ENCODE data around the gene APOBEC2.

The APOBEC2 gene

DNA sequence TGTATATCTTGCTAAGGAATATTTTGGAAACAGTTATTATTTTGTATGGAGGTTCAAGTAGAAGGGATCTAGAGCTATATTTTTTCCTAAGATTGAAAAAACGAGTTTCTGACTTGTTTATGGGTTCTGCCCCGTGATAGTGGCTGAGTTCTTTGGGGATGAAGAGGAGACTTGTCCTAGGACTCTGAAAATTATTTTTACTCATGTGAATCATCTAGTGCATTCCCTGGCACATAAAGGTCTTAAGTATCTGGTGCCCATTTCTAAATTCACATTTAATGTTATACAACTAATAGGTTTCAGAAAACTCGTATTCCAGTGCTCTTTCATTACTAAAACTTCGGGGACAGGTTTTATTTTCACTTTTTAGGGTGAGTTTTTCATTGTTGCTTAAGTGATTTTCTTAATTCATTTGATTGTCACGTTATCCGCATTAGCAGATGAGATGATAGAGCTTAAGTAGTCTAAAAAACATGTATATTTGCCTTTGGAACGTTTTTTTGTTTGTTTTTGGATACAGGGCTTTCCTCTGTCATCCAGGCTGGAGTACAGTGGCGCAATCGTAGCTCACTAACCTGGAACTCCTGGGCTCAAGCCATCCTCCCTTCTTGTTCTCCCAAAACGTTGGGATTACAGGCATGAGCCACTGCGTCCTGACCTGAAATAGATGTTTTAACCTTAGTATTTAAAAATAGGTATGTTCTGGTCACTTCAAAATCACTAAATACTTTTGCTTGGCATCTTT is 21.9 kb downstream of the APOBEC2 start:
- DNase-seq: no peak
- no peak for TF ChIP-seq GATA1 (IDR thresholded peaks at IDR 0.05; ENCODE audit: low read depth, low read length)
- no peak for TF ChIP-seq POLR2A (IDR thresholded peaks at IDR 0.05; ENCODE audit: low read length)

- TF ChIP-seq GATA1 (IDR thresholded peaks at IDR 0.05; ENCODE audit: low read depth, low read length) (no peak), POLR2A (IDR thresholded peaks at IDR 0.05; ENCODE audit: low read length) (no peak)
- peak in 1 of 2 experiments; percentile 12 for DNase-seq
Measured at GRCh38 chr6:41075651-41076626, 22.9 kb downstream of the APOBEC2 start.

- TF ChIP-seq POLR2A (IDR thresholded peaks at IDR 0.05; ENCODE audit: low read length) (no peak), GATA1 (IDR thresholded peaks at IDR 0.05; ENCODE audit: low read depth, low read length) (no peak)
- DNase-seq: no peak
Measured at GRCh38 chr6:41077536-41077935, 24.5 kb downstream of the APOBEC2 start.

DNA sequence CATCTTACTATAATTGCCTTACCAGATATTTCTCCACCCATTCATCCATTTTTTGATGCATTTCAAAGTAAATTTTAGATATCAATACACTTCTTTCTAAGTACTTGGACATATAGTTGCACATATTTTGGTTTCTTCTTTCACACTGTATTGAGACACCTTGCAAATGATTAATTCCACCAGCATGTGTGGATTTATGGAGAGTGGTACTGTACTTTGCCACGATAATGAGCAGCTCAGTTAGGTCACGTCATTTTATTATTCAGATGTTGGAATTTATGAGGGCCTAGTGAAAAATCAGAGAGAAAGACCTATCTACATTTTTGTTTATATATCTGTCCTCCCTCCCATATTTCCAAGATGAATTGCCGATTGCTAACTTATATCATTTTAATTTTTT is 25.1 kb downstream of the APOBEC2 start:
- TF ChIP-seq POLR2A (IDR thresholded peaks at IDR 0.05; ENCODE audit: low read length) (no peak), GATA1 (IDR thresholded peaks at IDR 0.05; ENCODE audit: low read depth, low read length) (no peak)
- no peak for DNase-seq

GRCh38 chr6:41079080-41079479 is 26.1 kb downstream of the APOBEC2 start:
- no peak for DNase-seq
- TF ChIP-seq POLR2A (IDR thresholded peaks at IDR 0.05; ENCODE audit: low read length): no peak
- TF ChIP-seq GATA1 (IDR thresholded peaks at IDR 0.05; ENCODE audit: low read depth, low read length): no peak

DNA sequence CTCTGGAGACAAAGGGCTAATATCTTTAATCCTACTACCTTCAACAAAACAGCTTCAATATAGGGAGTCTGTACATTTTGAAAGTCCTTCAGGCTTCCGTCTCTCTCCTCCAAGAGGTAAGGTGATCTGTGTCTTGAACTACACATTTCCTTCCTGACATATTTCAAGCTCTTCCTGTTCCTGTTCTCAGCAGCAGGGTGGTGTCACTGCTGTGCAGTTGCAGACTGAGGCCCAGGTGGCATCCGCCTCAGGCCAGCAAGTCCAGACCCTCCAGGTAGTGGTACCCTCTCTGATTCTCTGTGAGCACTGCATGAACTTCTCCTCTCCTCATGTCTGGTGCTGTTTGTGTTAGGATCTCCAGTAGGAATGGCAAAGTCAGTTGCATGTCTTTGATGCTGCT is 27.6 kb downstream of the APOBEC2 start:
- DNase-seq: no peak
- TF ChIP-seq GATA1 (IDR thresholded peaks at IDR 0.05; ENCODE audit: low read depth, low read length) (no peak), POLR2A (IDR thresholded peaks at IDR 0.05; ENCODE audit: low read length) (no peak)

DNA sequence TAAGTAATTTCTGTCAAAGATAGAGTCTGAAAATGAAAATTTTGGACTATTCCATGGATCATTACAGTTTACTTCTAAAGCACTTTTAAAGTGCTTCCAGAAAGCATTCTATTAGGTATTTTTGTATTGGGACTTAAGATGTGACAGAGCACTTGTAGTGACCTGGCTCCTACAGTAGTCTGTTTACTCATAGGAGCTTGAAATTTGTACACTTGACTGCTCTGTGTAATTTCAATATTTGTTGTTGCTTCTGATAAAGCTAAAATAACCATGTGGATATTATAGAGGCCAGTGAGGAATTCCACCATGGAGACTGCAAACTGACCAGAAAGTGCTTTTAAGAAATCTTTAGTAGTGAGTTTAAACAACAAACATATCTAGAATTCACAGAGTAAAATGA is 30.1 kb downstream of the APOBEC2 start:
- DNase-seq: no peak
- TF ChIP-seq POLR2A (IDR thresholded peaks at IDR 0.05; ENCODE audit: low read length): no peak
- TF ChIP-seq GATA1 (IDR thresholded peaks at IDR 0.05; ENCODE audit: low read depth, low read length): no peak

- DNase-seq: no peak
- no peak for TF ChIP-seq POLR2A (IDR thresholded peaks at IDR 0.05; ENCODE audit: low read length)
- no peak for TF ChIP-seq GATA1 (IDR thresholded peaks at IDR 0.05; ENCODE audit: low read depth, low read length)
Measured at GRCh38 chr6:41085182-41085581, 32.2 kb downstream of the APOBEC2 start.

GRCh38 chr6:41088451-41088850 is 35.4 kb downstream of the APOBEC2 start:
- no peak for TF ChIP-seq POLR2A (IDR thresholded peaks at IDR 0.05; ENCODE audit: low read length)
- no peak for TF ChIP-seq GATA1 (IDR thresholded peaks at IDR 0.05; ENCODE audit: low read depth, low read length)
- no peak for DNase-seq

- TF ChIP-seq POLR2A (IDR thresholded peaks at IDR 0.05; ENCODE audit: low read length): no peak
- TF ChIP-seq GATA1 (IDR thresholded peaks at IDR 0.05; ENCODE audit: low read depth, low read length): no peak
- DNase-seq: no peak
Measured at GRCh38 chr6:41090841-41091761, 38.1 kb downstream of the APOBEC2 start.

GRCh38 chr6:41092421-41093140 is 39.6 kb downstream of the APOBEC2 start:
- peak; percentile 29 to 47 for DNase-seq
- TF ChIP-seq POLR2A (IDR thresholded peaks at IDR 0.05; ENCODE audit: low read length): no peak
- TF ChIP-seq GATA1 (IDR thresholded peaks at IDR 0.05; ENCODE audit: low read depth, low read length): no peak

DNA sequence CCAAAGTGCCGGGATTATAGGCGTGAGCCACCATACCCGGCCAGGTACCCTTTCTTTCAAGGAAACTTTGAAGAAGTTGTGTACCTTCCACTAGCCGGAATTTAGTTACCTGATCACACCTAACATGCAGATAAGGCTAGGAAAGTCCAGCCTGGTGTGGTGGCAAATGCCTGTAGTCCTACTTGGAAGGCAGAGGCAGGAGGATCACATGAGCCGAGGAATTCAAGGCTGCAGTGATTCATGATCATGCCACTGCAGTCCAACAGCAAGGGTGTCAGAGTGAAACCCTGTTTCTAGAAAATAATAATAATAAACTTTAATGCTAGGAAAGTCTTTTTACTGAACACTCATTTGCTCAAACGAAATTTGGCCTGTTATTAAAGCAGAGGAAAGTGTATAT is 40.7 kb downstream of the APOBEC2 start:
- no peak for DNase-seq
- TF ChIP-seq GATA1 (IDR thresholded peaks at IDR 0.05; ENCODE audit: low read depth, low read length) (no peak), POLR2A (IDR thresholded peaks at IDR 0.05; ENCODE audit: low read length) (no peak)
